Liver (tissue), 3 donors: Measurements from ENCODE around the gene KCNQ5.

Experiments used
- HNF4A ChIP-seq, 2 donors: conservative IDR thresholded peaks; 2 replicates each; pipeline ENCODE4 v1.6.1; 2016; ENCODE audit warnings: antibody characterized with exemption in 2 of 2, mild to moderate bottlenecking in 2 of 2
- TAF1 ChIP-seq: conservative IDR thresholded peaks from 2 replicates; pipeline ENCODE4 v1.6.1; 2016; ENCODE audit warnings: antibody characterized with exemption, mild to moderate bottlenecking
- TF ChIP-seq, protein P1 (sequence below): fragments of 150-350 bp; IDR thresholded peaks from 2 replicates; pipeline ENCODE4 v1.5.1; 2017; ENCODE audit warnings: improper control_type of control experiment, low read depth, low read length; ENCODE audit not compliant: missing input control
- TF ChIP-seq, protein P2 (sequence below): IDR thresholded peaks from 2 replicates; pipeline ENCODE4 v1.6.1; 2016; ENCODE audit warnings: antibody characterized with exemption, mild to moderate bottlenecking
- donor health status: healthy.
- donor health status: healthy.

DNA sequence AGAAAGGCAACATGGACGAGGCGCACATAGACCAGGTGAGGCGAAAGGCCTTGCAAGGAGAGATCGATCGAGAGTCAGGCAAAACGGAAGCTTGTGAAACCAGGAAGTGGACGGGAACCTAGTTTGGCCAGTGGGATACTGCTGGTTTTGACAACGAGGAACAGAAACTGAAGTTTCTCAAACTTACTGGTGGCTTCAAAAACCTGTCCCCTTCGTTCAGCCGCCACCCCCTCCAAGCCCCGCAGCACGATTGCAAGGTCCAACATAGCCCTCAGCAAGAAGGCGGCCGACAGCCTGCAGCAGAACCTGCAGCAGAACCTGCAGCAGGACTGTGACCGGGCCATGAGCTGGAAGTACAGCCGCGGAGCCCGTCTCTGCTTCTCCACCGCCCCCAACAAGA lies 365.4 kb downstream of the KCNQ5 start:
- TF ChIP-seq TAF1 (no peak), HNF4A (conservative IDR thresholded peaks at IDR 0.05) (no peak)
- TF ChIP-seq, protein P1, sequence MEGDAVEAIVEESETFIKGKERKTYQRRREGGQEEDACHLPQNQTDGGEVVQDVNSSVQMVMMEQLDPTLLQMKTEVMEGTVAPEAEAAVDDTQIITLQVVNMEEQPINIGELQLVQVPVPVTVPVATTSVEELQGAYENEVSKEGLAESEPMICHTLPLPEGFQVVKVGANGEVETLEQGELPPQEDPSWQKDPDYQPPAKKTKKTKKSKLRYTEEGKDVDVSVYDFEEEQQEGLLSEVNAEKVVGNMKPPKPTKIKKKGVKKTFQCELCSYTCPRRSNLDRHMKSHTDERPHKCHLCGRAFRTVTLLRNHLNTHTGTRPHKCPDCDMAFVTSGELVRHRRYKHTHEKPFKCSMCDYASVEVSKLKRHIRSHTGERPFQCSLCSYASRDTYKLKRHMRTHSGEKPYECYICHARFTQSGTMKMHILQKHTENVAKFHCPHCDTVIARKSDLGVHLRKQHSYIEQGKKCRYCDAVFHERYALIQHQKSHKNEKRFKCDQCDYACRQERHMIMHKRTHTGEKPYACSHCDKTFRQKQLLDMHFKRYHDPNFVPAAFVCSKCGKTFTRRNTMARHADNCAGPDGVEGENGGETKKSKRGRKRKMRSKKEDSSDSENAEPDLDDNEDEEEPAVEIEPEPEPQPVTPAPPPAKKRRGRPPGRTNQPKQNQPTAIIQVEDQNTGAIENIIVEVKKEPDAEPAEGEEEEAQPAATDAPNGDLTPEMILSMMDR, result no peak
- TF ChIP-seq, protein P2, sequence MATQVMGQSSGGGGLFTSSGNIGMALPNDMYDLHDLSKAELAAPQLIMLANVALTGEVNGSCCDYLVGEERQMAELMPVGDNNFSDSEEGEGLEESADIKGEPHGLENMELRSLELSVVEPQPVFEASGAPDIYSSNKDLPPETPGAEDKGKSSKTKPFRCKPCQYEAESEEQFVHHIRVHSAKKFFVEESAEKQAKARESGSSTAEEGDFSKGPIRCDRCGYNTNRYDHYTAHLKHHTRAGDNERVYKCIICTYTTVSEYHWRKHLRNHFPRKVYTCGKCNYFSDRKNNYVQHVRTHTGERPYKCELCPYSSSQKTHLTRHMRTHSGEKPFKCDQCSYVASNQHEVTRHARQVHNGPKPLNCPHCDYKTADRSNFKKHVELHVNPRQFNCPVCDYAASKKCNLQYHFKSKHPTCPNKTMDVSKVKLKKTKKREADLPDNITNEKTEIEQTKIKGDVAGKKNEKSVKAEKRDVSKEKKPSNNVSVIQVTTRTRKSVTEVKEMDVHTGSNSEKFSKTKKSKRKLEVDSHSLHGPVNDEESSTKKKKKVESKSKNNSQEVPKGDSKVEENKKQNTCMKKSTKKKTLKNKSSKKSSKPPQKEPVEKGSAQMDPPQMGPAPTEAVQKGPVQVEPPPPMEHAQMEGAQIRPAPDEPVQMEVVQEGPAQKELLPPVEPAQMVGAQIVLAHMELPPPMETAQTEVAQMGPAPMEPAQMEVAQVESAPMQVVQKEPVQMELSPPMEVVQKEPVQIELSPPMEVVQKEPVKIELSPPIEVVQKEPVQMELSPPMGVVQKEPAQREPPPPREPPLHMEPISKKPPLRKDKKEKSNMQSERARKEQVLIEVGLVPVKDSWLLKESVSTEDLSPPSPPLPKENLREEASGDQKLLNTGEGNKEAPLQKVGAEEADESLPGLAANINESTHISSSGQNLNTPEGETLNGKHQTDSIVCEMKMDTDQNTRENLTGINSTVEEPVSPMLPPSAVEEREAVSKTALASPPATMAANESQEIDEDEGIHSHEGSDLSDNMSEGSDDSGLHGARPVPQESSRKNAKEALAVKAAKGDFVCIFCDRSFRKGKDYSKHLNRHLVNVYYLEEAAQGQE, result no peak
